Left colon (tissue), 2 donors: ENCODE measurements around the gene ADAMTS14. TPM values are rescaled to one million over a fixed set of nuclear protein-coding genes. Genes with fewer than 3 reads are reported as not detected.

Source experiments
- ATAC-seq: fragments of 200-7000 bp; cut with Tn5 transposase; one replicate; pipeline ENCODE4 v1.9.1; 2020; ENCODE audit warnings: mild to moderate bottlenecking, moderate library complexity
- DNase-seq, 2 donors: peaks; one replicate each; pipeline ENCODE4 v3.0.0-alpha.2; 2020
- intact Hi-C, 2 donors: fragments of 100-400 bp; cut with DNase I in 1 of 2; cut with micrococcal nuclease in 1 of 2; formaldehyde crosslinking; loops; one replicate each; pipeline versions ENCODE4 v1.11.2 to v1.14.0; 2022; cut with DNase I, micrococcal nuclease
- total RNA-seq, 2 donors: library from RNA; stranded (reverse); fragmentation: NEBNext Ultra II Directional; extraction: Animal tissue kit (Norgen Biotek cat#: 25700); gene quantifications; one replicate each; pipeline ENCODE4 v1.2.1, GENCODE V29; 2021
- donor health status: DM: no; HTN: no; CAD: no.
- donor health status: DM: yes; HTN: yes; CAD: no.

Gene ADAMTS14
- total RNA-seq, 2 donors from 2014 or later: 0.95 to 2.1 TPM

GRCh38 chr10:70669732-70670317 is 2.5 kb upstream of the ADAMTS14 start:
- intact Hi-C loops: no loop called here
- DNase-seq: no peak
- no peak for ATAC-seq

GRCh38 chr10:70671619-70672164 is 614 bp upstream of the ADAMTS14 start:
- no peak for ATAC-seq
- intact Hi-C loops: no loop called here
- no peak for DNase-seq

DNA sequence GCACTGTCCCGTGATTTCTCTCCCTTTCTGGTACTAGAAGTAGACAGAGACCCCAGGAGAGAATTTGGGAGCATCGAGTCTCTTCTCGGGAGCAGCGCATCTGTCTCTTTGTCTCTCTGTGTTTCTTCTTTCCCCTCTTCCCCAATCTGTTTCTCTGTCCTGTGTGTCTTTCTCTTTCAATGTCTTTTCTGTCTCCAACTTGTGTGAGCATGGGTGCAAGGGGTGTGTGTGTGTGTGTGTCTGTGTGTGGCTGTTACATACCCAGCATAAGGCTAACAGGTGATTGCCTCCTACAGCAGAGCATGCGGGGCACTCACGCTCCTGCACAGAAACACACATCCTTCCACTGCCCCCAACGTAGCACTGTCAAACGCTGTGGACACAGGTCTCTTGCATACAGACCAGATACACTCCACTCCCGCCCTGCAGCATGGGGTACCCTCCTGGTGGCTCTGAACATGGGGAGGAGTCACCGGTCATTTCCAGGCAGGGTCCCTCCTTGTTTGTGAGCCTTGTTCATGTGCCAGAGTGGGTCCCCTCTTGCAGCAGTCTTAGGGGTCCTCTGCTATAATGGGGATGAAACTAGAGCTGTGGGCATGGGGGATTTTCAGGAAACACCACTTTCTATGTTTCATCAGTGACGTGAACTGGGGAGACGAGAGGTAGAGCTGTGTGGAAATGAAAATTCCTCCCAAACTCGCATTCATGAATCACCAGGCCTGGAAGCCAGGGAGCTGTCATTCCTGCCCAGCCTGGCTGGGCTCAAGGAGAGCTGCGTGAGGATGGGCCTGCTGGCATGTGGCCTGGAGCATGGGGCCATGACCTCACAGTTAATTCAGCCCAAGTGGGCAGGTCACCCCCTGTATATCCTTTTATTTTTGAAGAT is 980 bp downstream of the ADAMTS14 start:
- ATAC-seq (no peak), DNase-seq (no peak)

DNA sequence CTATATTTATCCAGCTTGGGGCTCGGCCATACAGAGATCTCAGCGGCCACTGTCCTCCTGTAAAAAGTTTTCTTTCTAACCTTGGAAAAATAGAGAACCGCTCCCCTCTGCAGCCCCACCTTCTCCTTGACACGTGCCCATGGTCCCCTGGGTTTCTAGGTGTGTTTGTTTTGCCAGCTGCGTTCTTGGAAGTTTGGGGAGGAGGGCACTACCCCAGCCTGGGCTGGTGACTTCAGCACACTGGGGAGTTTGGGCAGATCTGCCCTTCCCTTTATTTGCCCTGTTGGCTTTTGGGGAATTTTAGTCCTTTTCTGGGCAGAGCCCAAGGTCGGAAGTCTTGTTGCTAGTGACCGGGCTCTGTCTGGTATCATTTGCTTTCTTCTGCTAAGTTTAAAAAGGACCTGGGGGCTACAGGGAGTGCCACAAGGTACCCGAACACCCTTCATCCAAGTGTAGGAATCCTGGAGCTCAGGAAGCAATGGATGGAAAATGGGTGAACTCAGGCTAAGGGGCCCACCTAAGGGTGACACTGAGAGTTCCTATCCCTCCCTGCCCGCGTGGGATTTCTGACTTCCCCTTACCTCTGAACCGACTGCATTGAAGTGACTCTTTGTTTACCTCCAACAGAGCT is 1.7 kb downstream of the ADAMTS14 start:
- ATAC-seq (no peak), DNase-seq (no peak)
- intact Hi-C loops: no loop called here

More for the DNA sequence above, 980 bp downstream of the ADAMTS14 start:
- intact Hi-C loops: no loop called here

DNA sequence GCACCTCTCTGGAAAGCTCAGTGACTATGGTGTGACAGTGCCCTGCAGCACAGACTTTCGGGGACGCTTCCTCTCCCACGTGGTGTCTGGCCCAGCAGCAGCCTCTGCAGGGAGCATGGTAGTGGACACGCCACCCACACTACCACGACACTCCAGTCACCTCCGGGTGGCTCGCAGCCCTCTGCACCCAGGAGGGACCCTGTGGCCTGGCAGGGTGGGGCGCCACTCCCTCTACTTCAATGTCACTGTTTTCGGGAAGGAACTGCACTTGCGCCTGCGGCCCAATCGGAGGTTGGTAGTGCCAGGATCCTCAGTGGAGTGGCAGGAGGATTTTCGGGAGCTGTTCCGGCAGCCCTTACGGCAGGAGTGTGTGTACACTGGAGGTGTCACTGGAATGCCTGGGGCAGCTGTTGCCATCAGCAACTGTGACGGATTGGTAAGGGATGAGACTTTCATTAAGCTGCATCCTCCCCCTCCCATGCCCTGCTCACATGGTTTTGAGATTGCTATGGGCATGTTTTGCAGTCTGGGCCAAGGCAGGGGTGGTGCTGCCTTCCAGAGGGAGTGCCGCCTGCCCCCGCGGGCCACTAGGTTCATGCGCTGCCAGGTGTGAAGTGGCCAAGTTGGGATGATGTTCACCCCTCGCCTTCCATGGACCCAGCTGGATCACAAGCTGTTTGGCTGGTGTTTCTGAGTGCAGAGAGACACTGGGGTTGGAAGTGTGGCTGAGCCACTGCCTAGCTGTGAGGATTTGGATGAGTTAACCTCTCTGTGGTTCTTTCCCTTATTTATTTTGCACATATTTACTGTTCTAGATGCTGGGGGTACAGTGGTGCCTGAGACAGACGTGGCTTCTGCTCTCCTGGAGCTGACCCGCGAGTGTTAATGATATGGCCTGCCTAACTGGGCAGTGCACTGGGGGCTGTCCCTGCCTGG is 2.5 kb downstream of the ADAMTS14 start:
- ATAC-seq (no peak), DNase-seq (no peak)
- intact Hi-C loops: no loop called here

DNA sequence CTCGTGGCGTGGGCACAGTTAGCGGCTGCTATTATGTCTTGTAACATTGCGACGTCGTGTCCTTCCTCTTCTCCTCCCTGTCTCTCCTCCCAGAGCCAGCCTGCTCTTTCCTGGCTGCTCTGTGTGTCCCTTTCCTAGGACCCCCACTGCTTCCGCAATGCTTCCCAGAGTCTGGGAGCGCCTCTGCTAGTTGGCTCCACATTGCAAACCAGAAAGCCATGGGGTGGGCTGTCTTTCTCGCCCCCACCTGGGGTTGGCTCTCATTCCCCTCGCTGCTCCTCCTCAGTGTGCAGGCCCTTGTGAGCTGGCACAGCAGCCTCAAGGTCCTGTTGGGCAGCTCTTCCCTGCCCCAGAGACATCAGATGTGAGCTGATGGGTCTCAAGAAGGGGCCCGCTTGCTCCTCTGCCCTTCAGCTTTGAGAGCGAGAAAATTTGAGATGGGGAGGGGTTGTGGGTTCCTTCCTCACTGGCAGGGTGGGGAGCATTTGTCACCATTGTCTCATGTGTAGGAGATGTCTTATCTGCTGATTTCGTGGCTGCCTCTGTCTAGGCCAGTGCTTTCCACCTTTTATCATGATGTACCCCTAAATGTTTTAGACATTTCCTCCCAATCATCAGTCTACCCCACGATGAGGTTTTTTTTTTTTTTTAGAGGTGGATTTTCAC is 3.3 kb downstream of the ADAMTS14 start:
- ATAC-seq (no peak), DNase-seq (no peak)
- intact Hi-C loops: no loop called here

DNA sequence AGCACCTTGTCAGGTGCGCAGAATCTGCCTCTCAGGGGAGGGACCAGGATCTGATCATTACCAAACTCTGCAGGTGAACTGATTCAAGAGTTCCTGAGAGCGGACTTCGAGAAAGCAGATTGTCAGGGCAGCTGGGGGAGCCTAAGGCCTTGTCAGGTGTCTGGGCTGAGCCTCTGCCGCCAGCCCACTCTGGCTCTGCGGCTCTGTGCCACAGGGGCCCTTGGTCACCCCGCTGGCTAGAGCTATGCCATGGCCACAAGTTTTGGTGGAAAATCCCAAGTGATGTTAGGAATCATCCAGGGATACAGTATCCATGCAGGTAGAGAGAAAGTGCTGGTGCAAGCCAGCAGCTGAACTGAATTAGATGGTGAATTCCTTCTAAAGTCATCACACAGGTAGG is 4.2 kb downstream of the ADAMTS14 start:
- intact Hi-C loops: no loop called here
- DNase-seq: no peak
- ATAC-seq: no peak

DNA sequence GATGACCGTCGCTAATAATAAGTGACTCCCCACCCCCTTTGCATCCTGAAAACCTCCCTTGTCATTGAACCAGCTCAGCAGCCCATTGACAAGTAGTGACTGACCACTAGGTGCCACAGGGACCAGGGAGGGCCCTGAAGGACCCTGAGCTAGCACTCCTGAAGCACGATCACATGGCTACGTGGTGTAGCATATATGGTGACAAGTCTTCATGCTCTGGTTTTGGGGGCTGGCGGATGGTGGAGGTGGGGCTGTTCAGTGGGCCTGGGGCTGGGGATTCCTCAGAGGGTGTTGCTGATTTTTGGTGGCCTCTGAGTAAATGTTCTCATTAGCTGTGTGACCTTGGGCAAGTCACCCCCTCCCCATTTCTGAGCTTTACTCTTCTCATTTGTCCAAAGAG is 4.7 kb downstream of the ADAMTS14 start:
- no peak for DNase-seq
- intact Hi-C loops: no loop called here
- no peak for ATAC-seq

GRCh38 chr10:70677620-70678249 is 5.4 kb downstream of the ADAMTS14 start:
- ATAC-seq (no peak), DNase-seq (no peak)

GRCh38 chr10:70678250-70678635 is 5.9 kb downstream of the ADAMTS14 start:
- ATAC-seq: no peak
- no peak for DNase-seq
- intact Hi-C loops: no loop called here

More at GRCh38 chr10:70677620-70678249, 5.4 kb downstream of the ADAMTS14 start:
- intact Hi-C loops: no loop called here

DNA sequence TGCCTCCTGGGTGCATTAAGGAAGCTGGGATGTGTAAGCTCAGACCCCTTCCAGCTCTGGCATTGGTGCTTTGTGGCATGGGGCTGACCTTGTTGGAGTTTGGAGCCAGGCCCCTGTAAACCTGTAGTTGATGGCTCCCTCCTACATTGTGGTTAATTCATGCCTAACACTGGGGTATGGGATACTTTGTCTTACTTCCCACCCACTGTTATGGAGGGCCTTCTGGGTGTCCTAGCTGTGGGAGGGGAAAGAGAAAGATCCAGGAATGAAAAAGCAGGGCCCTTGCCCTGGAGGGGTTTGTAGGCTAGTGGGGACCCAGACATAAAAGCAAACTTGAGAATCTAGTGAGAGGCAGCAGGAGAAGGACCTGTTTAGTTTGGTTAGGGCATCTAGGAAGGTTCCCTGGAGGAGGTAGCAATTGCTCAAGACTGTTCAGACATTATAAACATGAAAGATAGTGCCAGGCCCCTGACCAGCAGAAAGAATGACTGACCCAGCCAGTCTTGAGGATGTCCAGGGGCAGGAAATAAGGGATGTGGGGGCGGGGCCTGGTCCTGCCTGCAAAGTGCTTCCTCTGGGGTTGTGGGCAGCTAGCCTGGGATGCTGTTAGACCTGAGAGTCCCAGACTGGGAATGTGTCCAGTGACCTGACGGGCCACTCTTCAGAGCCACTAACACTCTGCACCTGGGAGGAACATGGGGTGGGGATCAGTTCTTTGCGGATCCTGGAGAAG is 6.6 kb downstream of the ADAMTS14 start:
- ATAC-seq: no peak
- intact Hi-C loops: no loop called here
- DNase-seq: no peak

GRCh38 chr10:70679498-70679897 is 7.2 kb downstream of the ADAMTS14 start:
- DNase-seq: no peak
- intact Hi-C loops: no loop called here
- no peak for ATAC-seq

DNA sequence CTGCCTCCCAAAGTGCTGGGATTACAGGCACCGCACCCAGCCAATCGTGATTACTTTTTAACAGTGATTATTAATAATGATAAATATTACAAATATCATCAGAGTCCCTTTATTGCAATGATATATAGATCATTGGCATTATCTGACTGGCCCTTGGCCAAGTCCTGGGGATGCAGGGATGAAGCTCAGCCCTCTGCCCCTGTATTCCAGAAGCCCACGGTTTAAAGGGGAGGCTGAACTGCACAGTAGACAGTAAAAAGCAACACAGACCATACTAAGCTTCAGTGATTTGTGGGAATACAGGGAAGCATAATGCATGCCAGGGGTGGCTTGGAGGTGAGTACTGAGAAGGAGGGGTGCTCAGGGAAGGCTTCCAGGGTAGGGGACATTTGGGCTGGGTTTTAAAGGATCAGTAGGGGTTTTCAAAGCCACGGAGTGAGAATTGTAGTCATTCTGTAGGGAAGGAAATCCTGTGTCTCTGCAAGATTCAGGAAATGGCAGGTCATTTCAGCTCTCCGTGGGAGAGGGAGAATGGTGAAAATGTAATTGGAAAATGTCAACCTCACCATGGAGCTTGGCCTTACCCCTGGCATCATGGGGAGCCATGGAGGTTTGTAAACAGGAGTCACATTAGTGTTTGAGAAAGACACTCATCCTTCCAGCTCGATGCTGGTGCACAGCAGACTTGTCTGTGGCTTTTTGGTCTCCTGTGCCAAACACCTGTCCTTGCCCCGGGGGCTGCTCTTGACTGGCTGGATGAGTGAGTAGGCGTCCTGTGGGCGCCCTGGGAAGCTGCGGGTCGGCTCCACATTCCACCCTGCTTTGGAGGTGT is 8.8 kb downstream of the ADAMTS14 start:
- ATAC-seq (no peak), DNase-seq (no peak)
- intact Hi-C loops: no loop called here

GRCh38 chr10:70681731-70682005 is 9.4 kb downstream of the ADAMTS14 start:
- ATAC-seq: no peak
- intact Hi-C loops: no loop called here
- no peak for DNase-seq

DNA sequence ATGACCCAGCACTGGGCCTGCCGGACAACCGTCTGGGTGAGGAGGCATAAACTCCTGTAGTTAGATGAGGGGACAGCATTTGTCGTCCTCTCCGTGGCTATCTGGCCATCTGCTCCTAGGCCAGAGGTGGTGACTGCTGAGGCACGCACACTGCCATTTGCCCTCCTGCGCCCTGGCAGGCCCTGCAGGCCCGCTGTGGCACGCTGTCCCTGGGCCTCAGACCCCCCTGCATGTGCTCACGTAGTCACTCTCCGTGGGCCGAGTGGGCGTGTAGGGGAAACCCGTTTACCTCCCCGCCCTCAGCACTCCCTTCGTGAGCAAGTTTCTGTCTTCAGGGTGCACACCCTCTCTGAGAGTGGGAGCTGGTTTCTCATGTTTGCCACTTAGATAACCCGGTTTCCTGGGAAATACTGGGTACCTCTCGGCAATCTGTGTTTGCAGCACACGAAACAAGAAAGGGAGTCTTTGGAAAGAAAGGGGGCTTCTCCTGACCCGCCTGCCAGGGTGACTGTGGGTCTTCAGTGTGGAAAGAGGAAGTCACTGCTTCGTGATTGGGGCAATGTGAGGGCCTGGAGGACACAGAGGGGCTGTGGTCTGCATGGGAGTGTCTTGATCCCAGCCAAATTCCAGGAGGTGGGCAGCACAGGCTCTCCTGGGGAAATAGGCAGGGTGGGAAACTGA is 10.8 kb downstream of the ADAMTS14 start:
- ATAC-seq (no peak), DNase-seq (no peak)
- intact Hi-C loops: no loop called here

DNA sequence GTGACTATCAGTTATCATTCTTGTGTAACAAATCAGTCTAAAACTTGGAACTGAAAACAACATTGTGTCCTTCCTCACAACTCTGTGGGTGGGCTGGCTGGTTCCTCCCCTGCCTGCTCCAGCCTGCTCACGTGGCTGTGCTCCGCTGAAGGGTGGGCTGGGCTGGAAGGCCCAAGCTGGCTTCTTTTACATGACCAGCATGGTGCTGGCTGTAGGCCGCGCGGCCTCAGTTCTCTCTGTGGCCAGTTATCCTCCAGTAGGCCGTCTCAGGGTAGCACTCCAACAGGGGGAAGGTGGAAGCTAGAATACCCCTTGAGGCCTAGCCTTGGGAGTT is 11.3 kb downstream of the ADAMTS14 start:
- DNase-seq: no peak
- ATAC-seq: no peak
- intact Hi-C loops: no loop called here
